Metanephros (tissue), 2 donors: ENCODE measurements around the gene HS3ST5. TPM values are rescaled to one million over a fixed set of nuclear protein-coding genes. Genes with fewer than 3 reads are reported as not detected.

Source experiments
- small RNA-seq: library from RNA; depleted of rRNA; stranded (forward); fragments of <200 nt; gene quantifications from one replicate; pipeline ENCODE3, GENCODE V24; 2014; ENCODE audit warnings: low replicate concordance
- total RNA-seq: library from RNA; depleted of rRNA; stranded (reverse); fragments of >200 nt; gene quantifications from one replicate; pipeline ENCODE4 v1.2.3, GENCODE V29; 2014

The HS3ST5 gene
- total RNA-seq = 0.41 TPM

GRCh38 chr6:114342826-114343781 lies at the start of gene HS3ST5:
Gene HS3ST5 (minus strand): TSS chr6:114343023. CDS start chr6:114062845, 280,178 bp downstream.

Small RNA genes within 50 kb of the gene (small RNA-seq; reads per million reads assigned to genes)
- not detected for gene RNA5SP213
